ENCODE data around the gene AKAP1.
"Not testable (repeated sequence)": the region's sequence is repeated elsewhere in the genome, so short reads cannot be mapped to it uniquely, and the experiment has no call there.

Gene AKAP1

DNA sequence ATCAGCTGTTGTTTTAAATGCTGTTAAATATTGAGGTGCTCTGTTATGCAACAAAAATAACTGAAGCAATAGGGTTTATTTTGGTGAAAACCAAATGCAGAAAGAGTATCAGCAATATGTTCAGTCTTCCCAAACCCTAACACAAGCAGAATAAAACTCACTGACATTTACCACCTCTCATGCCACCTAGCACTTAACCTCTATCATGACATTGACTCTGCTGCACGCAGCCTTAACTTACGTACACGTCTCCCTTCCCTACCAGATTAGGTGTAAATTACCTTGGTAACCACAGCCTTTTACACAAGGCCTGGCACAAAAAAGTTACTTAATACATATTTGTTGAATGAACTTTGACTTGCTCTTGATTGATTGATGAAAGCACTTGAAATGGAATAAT, 9.9 kb upstream of the AKAP1 start:
- DNase-seq (ENCODE audit: low read depth in 3 of 3) = no peak

DNA sequence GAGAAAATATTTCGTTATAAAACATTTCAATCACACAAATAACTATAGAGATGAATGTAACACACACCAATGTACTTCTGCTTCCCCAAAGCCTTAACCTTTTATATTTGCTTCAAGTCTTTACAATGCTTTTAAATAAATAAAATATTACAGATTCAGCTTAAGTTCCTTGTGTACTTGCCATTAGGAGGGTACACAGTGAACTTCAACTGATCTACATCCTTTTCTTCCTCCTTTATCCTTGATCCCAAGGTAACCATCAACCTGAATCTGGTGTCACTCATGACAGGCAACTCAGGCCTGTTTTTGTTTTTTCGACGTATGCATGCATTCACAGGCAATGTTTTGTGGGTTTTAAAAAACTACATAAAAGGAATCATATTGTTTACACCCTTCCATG, 9.3 kb upstream of the AKAP1 start:
- no peak for DNase-seq (ENCODE audit: low read depth in 3 of 3)

DNA sequence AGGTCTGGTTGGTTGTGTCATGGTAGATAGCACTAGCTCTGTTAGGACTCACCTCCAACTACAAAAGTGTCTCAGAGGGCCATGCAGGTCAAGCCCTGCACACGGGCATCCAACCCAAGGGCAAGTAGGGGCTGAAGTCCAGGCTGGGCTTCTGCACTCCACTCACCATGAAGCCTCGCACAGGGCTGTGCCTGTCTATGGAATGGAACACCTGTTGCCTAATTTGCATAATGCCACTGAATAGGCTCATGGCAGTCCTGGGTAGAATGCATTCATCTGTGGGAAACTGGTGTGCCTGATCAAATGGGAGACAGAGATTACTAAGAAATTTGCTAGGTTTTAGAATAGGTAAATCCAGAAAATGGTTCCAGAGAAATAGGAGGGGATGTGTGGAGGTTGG, 8.0 kb upstream of the AKAP1 start:
- DNase-seq (ENCODE audit: low read depth in 3 of 3) = no peak

GRCh38 chr17:57078274-57078673, 6.8 kb upstream of the AKAP1 start:
- DNase-seq (ENCODE audit: low read depth in 3 of 3) = no peak

DNA sequence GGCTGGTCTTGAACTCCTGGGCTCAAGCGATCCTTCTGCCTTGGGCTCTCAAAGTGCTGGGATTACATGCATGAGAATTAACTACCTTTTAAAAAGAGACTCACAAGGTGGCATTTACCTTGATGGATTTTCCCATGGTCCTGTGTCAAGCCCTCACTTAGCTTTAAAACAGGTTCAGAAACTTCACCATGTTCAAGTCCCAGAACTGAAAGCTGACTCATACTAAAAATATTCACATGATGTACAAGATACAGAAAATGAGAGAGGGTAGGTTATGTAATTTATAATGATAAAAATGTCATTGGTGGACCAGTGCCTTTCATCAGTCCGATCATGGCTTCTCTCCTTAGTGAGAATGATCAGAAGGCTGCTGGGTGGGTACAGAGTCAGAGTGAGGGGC, 4.3 kb upstream of the AKAP1 start:
- DNase-seq (ENCODE audit: low read depth in 3 of 3) = no peak

GRCh38 chr17:57082441-57082840, 2.6 kb upstream of the AKAP1 start:
- no peak for DNase-seq (ENCODE audit: low read depth in 3 of 3)

GRCh38 chr17:57084361-57084801, 665 bp upstream of the AKAP1 start:
- no peak for DNase-seq (ENCODE audit: low read depth in 3 of 3)

- peak in 2 of 3 donors; percentile 6 to 46 for DNase-seq (ENCODE audit: low read depth in 3 of 3)
Observed at GRCh38 chr17:57085448-57086068, 512 bp downstream of the AKAP1 start.

DNA sequence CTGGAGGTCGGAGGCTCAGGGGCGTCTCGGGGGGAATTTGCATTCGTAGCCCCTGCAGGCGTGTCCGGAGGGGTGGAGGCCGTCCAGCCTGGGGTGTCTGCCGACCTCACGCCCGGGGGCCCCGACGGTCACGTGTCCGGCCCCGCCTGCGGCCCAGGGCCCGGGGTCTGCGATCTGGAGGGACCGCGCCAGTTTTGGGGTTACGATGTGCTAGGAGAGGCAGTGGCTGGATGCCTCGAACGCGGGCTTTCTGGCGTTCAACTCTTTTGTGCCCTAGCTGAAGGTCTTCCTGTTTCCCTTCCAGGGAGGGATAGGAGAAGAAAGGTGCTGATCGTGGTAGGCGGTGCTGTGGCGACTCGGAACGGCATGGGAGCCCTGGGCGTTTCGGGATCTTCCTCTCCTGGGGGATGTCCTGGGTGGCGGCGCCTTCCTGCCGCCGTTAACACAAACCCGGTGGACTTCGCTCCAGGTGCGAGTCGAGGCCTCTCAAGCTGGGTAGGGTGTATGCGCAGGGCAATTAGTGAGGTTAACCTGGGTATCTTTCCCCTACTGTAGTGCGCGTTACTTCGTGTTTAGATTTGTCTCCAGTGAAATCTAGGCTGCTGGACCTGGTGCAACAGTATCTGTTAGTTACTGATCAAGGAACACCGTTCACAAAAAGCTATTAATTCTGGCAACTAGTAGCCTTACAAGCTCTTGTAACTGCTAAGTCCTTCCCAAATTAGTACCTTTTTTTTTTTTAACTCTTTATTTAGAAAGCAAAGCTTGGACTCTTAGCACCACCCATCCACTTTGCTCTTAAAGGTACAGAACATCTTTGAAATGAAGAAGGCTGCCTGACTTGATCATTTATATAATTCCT, 1.3 kb downstream of the AKAP1 start:
- DNase-seq (ENCODE audit: low read depth in 3 of 3) = peak in 2 of 3 donors; percentile 3 to 10

- DNase-seq (ENCODE audit: low read depth in 3 of 3) = no peak
Observed at GRCh38 chr17:57088298-57088697, 3.3 kb downstream of the AKAP1 start.

- no peak for DNase-seq (ENCODE audit: low read depth in 3 of 3)
Observed at GRCh38 chr17:57089391-57089790, 4.3 kb downstream of the AKAP1 start.

DNA sequence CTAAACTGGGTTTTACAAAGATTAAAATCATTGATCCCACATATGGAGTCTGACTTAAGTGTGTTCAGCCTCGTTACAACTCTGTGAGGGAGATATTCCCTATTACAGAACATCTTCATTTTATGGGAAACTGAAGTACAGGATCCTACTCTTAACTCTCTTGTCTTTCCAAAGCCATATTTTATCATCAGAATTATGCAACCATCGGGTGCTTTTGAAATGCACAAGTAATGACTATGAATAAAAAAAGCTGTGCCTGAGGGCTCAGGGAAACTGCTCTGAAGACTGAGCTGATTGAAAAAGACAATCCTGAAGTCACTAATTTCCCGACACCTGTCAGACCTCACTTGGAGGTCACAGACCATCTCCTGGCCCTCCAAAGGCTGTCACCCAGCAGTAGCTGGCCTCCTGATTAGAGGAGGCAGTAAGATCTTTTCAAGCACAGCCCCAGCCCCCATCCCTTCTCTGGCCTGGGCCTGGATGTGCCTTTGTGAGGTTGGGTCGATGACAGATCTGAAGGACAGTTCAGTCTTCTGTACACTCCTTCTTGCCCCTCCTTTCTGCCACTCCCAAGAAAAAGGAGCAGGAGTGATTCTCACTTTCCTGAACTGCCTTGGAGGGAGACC, 5.6 kb downstream of the AKAP1 start:
- DNase-seq (ENCODE audit: low read depth in 3 of 3) = no peak

DNA sequence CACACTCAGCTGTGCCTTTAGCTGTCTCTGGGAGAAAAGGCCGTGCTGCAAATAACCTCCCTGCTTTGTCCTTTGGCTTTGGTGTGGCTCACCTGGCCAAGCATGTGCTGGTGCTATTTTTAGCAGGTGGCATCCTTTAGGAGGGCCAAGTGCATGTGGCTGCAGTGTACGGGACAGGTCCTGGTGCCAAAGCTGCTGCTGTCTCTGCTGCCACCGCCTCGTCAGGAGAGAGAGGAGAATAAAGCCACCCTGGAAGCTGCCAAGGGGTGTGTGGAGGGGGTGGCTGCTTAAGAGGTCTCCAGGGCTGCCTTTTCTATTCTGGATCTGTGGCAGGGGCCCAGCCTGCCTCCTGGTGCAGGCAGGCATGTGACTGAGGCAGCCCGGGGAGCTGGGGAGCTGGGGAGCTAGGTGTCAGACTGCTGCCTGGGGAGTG, 6.2 kb downstream of the AKAP1 start:
- DNase-seq (ENCODE audit: low read depth in 3 of 3) = no peak

GRCh38 chr17:57092171-57092570, 7.1 kb downstream of the AKAP1 start:
- DNase-seq (ENCODE audit: low read depth in 3 of 3) = no peak

- no peak for DNase-seq (ENCODE audit: low read depth in 3 of 3)
Observed at GRCh38 chr17:57092779-57093178, 7.7 kb downstream of the AKAP1 start.

DNA sequence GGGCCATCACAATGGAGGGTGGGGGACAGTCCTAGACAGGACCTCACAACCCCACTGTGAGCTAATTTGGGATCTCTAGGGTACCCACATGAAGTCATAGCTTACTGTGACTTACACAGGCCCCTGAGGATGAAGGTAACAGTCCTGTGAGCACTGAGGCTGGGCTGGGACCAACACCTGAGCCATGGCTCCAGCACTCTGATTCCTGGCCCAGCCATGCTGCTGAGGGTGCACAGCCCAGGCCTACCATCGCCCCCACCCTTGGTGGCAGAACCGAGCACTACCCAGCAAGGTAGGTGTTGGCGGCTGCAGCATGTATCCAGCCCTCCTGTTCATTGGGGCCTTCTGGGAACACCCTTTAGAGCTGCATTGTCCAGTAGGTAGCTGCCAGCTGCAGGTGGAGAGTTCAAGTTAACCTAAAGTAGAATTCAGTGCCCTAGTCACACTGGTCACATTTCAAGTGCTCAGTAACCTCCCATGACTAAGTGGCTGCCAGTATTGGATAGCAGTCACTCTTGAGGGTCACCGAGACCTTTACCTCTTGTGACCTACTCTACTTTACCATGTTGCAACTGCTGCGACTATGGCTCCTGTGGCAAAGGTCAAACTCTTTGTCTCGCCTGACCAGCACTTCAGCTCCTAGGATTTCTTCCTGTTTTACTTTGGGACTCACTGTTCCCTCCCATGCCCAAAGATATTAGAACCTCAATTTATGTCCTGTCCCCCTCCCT, 11.6 kb downstream of the AKAP1 start:
- no peak for DNase-seq (ENCODE audit: low read depth in 3 of 3)

DNA sequence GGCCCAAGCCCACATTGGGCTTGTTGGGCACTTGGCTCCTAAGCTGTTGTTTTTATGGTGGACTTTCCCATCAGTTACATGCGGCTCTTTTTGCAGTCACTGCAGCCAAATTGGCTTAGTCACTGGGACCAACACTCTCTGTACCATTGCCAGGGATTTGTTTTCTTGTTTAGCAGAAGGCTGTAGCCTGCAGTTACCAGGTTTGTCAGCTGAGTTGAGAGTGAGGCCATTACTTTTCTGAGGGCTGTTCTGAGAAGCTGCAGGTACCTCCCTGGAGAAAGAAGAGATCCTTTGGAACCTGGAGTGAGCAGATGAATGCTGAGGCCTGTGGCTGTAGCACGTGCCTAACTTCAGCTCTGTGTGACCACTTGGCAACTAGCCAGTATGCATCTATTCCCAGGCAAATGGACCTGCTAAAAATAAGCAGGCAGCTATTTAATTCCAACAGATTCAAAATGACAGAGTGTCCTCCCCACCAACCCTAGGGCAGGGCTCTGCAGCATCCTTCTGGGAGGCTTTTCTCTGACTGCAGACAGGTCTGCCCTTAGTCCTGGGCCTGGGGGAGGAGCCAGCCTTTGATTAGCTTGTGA, 12.9 kb downstream of the AKAP1 start:
- no peak for DNase-seq (ENCODE audit: low read depth in 3 of 3)

- DNase-seq (ENCODE audit: low read depth in 3 of 3) = no peak
Observed at GRCh38 chr17:57099165-57099564, 14.1 kb downstream of the AKAP1 start.

DNA sequence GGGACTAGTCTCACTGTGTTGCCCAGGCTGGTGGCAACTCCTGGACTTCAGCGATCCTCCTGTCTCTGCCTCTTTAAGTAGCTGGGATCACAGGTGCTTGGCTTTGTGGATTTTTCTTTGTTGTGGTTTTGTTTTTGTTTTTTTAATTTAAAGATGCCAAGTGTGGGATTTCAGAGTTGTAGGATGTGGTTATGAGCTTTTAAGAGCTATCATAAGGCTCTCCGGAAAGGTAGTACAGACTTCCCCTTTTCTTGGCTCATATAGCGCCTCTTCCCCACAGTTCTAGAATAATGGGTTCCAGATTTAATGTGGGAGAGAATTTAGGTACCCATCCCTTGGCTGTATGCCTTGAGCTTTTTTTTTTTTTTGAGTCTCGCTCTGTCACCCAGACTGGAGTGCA, 17.1 kb downstream of the AKAP1 start:
- no peak for DNase-seq (ENCODE audit: low read depth in 3 of 3)

GRCh38 chr17:57102660-57103059, 17.6 kb downstream of the AKAP1 start:
- DNase-seq (ENCODE audit: low read depth in 3 of 3) = not testable (repeated sequence)

GRCh38 chr17:57104461-57105175, 19.6 kb downstream of the AKAP1 start:
- no peak for DNase-seq (ENCODE audit: low read depth in 3 of 3)
